ENCODE results near the gene PXYLP1.

DNA sequence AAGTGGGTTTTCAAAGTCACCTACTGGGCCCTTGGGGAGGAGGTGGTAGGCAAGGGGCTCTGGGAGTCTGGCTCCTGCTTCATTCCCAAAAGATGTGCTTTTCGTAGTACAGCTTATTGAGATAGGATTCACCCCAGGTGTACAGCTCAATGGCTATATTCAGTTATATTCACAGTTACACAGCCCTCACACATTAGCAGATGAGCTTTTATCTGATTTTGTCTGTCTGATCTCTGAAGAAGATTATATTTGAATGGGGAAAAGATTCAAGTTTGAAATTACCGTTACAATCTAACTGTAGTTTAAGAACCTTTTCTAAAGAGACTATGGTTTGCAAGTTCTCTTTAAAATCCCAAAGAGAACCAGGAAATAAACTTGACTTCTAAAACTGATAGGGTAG, 27.3 kb downstream of the PXYLP1 start:
- TF ChIP-seq EZH2 (IDR thresholded peaks at IDR 0.05; ENCODE audit: insufficient read depth, poor library complexity, severe bottlenecking) (no peak), EZH2phosphoT487 (IDR thresholded peaks at IDR 0.05; ENCODE audit: insufficient read depth, low read depth) (no peak)

All from GM23248 (cell line).